Left cardiac atrium (tissue), 4 donors: ENCODE data around the gene JOSD2. TPM values are rescaled to one million over a fixed set of nuclear protein-coding genes. Genes with fewer than 3 reads are reported as not detected.
A peak's percentile ranks its signal among the peaks of the same experiment; 100 is the strongest.
"Not testable (repeated sequence)": the region's sequence is repeated elsewhere in the genome, so short reads cannot be mapped to it uniquely, and the experiment has no call there.

Source experiments
- ATAC-seq, 2 donors: fragments of 200-7000 bp; cut with Tn5 transposase; one replicate each; pipeline ENCODE4 v1.9.1; 2020; ENCODE audit warnings: mild to moderate bottlenecking in 2 of 2, moderate library complexity in 2 of 2
- DNase-seq: peaks from one replicate; pipeline ENCODE4 v3.0.0-alpha.2; 2020
- intact Hi-C, 2 donors: fragments of 100-400 bp; cut with DNase I; formaldehyde crosslinking; loops; one replicate each; pipeline versions ENCODE4 v1.14.1 to v1.15.1; 2022 to 2023
- total RNA-seq, 2 donors: library from RNA; stranded (reverse); fragmentation: NEBNext Ultra II Directional; extraction: Animal tissue kit (Norgen Biotek cat#: 25700); gene quantifications; one replicate each; pipeline ENCODE4 v1.2.1, GENCODE V29; 2021
- donor health status: DM: no; HTN: yes; CAD: no.
- donor health status: DM: no; HTN: yes; CAD: no; lungs with severe emphysema.
- donor health status: DM: yes; HTN: yes; CAD: no.
- donor health status: Dilated cardiomyopathy.

The JOSD2 gene
- total RNA-seq, 2 donors from 2014 or later, result 27.3 to 36.7 TPM

DNA sequence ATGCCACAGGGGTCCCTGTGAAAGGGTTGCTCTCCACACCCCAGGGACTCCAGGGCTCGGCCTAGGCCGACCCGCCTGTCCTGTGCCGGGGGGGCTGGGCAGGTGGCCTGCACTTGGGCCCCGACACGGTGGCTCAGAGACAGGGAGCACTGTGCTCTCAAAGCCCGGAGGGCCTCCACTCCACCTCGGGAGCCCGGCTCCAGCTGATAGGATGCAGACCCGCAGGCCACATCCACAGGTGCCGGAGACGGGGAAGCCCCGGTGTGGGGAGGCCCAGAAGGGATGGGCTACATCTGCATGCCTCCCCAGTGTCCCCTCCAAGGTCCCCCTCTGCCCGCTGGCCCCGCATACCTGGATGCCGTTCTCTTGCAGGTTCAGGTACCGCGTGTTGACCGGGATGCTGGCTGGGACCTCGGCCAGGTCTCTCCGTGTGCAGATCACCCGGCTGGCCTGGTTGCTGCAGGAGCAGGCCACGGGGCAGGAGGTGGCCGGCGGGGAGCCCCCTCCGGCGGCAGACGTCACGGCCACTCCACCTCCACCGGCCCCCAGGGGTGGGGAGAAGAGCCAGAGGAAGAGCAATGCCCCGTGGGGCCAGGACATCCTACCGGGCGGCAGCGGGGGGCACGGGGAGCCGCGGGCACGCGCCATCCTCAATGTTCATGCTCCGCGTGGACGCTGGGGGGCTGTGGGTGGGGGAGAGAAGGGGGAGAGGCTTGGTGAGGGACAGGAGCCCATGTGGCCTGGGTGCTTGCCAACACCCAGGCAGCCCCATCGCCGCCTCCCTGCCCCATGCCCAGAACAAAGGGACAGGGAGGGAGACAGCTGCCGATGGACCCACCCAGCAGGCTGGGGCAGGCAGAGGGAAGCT, 37.4 kb upstream of the JOSD2 start:
- intact Hi-C loops, result no loop called here
- ATAC-seq (no peak), DNase-seq (no peak)

DNA sequence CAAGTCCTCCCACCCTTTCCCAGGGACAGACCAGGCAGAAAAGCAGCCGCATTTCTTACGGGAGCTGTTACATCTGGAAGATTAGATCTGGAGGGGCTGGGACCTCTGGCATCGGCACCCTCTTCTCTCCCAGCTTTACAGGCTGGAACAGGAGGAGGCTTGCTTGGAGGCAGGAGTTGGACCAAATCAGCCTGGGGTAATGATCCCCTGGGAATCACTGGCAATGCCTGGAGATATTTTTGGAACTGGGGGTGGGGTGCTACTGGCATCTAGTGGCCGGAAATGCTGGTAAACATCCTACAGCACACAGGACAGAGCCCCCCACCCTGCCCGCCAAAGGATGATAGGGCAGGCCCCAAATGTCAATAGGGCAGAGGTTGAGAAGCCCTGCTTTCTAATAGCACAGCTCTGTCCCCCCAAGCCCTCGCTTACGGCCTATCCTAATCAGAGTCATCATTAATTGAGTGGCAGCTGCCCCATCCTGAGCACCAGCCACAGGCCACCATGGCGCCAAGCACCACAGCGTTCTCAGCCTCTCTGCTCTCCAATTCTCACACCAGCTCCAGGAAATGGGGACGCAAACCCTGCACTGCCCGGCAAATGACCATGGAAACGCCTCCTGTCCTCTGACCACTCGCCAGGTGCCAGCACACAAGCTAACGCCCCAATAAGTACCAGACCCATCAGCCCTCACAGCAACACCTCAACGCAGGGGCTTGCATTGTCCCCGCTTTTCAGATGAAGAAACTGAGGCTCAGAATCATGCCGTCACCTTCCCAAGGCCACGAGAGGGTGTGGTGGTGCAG, 36.6 kb upstream of the JOSD2 start:
- ATAC-seq, result no peak
- intact Hi-C loops, result no loop called here
- no peak for DNase-seq

DNA sequence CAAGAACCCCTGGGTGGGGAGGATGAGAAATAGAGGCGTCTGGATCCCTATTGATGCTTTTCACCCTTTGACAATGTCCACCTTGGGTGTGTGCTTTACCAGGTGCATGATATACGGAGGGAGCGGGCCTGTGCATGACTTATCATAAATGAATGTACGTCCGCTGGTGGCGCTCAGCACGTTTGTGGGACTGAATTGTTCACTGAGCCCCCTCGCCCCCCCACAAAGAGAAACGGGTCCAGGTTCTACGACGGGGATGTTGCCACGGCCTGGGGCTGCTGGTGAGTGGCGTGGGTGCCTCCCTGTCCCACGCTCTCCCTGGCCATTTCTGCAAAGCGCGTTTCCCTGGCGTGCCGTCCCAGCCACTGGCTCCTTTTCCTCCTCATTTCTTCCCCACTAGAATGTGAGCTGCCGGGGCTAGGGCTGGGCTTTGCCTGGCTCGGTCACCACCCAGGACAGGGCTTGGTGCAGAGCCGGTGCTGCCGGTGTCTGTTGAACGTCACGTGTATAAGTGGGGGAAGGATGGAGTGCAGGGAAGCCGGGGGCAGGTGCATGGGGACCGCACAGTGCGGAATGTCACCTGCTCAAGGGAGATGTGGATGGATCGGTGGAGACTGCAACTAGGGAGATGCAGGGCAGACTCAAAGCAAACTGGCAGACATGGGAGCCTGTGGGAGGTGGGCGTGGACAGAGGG, 35.7 kb upstream of the JOSD2 start:
- DNase-seq (no peak), ATAC-seq (no peak)
- intact Hi-C loops, result no loop called here

DNA sequence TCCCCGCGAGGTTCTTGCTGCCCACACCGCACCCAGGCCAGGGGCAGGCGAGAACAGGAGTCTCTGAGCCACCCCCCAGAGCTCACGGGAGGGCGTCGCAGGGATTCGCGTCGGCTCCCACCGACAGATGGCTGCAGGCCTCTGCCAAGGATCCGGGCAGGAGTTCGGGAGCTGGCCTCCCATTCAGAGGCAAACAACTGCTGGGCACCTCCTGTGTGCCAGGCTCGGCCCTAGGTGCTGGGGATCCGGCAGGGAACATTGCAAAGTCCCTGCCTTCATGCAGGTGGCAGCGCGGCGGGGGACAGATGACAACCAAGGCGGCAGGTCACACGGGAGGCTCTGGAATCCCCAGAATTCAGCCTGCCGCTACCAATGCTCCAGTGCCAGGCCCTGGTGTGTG, 32.0 kb upstream of the JOSD2 start:
- DNase-seq (no peak), ATAC-seq (no peak)
- intact Hi-C loops, result no loop called here

DNA sequence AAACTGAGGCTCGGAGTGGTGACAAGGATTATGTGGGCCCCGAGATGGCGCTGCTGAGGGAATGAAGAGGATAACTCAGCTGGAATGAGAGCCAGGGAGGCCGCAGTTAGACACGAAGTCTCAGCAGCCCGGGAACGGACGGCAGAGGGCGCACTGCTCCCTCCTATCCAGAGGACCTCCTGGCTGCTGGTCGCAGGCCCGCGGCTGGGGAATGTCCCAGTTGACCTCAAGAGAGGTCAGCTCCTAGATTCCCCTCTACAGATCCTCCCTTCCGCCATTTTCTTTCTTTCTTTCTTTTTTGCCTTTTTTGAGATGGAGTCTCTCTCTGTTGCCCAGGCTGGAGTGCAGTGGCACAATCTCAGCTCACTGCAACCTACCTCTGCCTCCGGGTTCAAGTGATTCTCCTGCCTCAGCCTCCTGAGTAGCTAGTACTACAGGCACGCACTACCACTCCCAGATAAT, 26.8 kb upstream of the JOSD2 start:
- intact Hi-C loops, result loop anchor here (2.0 to 10.0 kb wide), 4 partner anchors 100 to 387 kb away; partner anchors contain the start of gene SYT3 (in 1 of the 2)
- ATAC-seq (peak; percentile 72 to 86), DNase-seq (peak; percentile 84)

DNA sequence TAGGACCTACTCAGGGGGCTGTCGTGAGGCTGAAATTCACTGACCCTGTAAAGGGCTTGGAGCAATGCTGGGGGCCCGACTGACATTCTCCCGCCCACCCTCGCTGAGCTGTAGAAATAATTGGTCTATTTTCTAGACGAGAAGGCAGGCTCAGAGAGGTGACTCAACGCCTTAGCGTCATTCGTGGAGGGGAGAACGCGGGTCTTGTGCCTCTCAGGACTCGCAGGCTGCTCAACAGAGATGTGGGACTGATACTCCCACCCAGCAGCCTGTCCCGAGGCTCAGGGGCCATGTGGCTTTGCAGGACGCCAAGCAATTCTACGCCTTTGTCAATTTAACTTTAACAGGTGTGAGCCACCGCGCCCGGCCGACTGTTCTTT, 26.3 kb upstream of the JOSD2 start:
- DNase-seq (no peak), ATAC-seq (no peak)
- intact Hi-C loops, result loop anchor here (2.0 to 10.0 kb wide), 4 partner anchors 100 to 388 kb away; partner anchors contain the start of gene SYT3 (in 1 of the 2)

DNA sequence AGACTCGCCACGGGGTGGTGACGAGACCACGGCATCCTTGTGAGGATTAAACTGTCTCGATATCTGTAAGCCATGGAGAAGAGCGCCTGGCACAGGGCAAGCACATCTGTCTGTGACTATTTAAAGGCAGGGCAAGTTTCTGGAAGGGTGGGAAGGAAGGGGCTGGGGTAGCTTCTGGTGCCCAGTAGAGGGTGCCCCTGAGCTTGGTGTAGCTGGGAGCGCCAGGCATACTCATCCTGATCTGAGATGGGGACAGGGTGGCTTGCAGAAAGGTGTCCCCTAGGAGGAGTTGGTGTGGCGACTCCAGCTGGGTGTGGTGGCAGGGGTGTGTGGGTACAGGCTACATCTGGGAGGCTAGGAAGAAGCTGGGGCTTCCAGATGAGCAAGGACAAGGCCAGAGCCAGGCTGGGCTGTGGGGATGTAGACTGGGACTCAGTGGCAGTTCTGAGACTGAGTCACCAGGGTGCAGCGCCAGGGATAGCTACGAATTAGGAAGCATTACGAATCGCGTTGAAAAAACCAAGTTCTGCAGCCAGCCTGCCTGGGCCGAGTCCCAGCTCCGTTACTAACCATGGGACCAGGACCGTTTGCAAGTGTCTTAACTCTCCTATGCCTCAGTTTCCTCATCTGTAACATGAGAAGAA, 25.8 kb upstream of the JOSD2 start:
- intact Hi-C loops, result loop anchor here (2.0 to 10.0 kb wide), 4 partner anchors 101 to 388 kb away; partner anchors contain the start of gene SYT3 (in 1 of the 2)
- no peak for ATAC-seq
- DNase-seq, result no peak

DNA sequence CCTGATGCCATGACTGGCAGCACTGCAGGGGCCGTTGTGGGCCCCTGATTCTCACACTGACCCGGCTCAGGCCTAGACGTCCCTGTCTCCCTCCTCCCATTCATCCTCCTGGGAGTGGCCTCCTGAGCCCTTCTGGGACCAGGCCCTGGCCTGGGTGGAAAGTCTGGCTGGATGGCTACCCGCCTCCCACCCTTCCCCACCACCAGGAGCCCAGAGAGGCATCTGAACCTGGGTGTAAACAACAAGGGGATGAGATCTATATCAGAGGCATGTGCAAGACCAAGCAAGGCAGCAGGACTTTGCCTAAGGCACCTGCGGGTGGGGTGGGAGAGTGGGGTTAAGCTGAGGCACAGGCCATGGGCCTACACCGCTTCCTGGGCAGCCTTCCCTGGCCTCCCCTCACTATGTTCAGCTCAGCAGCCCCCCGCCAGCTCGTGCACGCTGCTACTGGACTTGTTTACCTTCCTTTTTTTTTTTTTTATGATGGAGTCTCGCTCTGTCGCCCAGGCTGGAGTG, 24.7 kb upstream of the JOSD2 start:
- no peak for DNase-seq
- intact Hi-C loops, result loop anchor here (2.0 to 10.0 kb wide), 4 partner anchors 102 to 389 kb away; partner anchors contain the start of gene SYT3 (in 1 of the 2)
- ATAC-seq, result no peak

DNA sequence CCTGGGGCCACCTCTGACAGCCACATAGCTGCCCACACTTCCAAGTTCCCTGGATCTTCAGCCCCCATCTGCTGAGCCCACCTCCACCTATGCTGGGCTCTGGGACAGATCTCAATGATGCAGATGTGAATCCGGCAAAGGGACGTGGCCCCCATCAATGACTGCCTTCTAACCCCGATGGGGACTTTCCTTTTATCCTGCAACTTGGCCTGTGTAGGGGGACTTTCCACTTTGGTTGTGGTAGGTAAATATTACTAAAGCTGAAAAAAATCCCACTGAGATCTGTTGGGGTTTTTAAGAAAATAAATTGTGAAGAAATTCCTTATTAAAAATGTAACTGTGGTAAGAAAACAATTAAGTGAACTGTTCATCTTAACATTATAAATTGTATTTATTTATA, 23.5 kb upstream of the JOSD2 start:
- intact Hi-C loops, result loop anchor here (10.0 kb wide), 2 partner anchors 250 to 390 kb away; no protein-coding TSS in a partner anchor

DNA sequence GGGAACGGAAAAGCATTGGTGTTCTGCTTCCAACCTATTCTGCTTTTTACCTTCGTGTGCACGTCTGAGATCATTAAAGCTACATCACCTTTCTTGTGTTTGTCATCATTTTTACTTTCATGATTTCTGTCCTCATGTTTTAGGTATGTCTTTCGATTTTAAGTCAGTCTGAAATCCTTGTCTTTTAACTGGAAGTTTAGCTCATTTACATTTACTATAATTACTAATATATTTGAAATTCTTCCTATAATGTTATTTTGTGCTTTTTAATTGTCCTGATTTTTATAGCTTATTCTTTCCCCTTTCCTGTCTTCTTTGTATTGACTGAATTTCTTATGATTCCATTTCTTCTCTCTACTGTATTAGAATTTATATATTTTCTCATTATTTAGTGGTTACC, 22.0 kb upstream of the JOSD2 start:
- ATAC-seq (no peak), DNase-seq (no peak)
- intact Hi-C loops, result loop anchor here (10.0 kb wide), 2 partner anchors 252 to 392 kb away; no protein-coding TSS in a partner anchor

More for the DNA sequence above, 23.5 kb upstream of the JOSD2 start:
- ATAC-seq (no peak), DNase-seq (no peak)

DNA sequence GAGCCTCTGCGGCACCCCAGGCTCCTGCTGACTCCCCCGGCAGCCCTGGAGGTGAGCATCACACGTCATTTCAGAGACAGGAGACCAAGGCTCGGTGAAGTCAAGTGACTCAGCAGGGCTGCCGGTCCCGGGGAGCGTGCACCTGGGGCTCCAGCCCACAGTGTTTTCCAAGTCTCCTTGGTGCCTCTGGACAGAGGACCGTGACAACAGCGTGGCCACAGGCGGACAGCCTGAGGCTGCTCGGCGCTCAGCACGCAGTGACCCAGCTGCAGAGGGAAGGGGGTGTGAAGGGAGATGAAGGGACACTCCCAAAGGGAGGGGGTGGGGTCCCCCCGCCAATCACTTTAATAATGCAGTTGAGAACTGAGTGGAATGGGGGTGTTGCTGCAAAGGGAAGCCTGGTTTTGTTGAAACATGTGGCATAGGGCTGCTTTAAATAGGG, 20.2 kb upstream of the JOSD2 start:
- intact Hi-C loops, result loop anchor here (10.0 kb wide), 2 partner anchors 254 to 394 kb away; no protein-coding TSS in a partner anchor
- DNase-seq (no peak), ATAC-seq (no peak)

DNA sequence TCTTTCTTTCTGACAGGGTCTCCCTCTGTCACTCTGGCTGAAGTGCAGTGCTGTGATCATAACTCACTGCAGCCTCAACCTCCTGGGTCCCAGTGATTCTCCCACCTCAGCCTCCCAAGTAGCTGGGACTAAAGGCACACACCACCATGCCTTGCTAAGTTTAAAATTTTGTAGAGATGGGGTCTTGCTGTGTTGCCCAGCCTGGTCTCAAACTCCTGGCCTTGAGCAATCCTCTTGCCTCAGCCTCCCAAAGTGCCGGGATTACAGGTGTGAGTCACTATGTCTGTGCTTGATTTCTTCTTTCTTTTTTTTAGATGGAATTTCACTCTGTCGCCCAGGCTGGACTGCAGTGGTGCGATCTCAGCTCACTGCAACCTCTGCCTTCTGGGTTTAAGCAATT, 17.1 kb upstream of the JOSD2 start:
- DNase-seq, intact Hi-C loops, ATAC-seq: not testable (repeated sequence)

DNA sequence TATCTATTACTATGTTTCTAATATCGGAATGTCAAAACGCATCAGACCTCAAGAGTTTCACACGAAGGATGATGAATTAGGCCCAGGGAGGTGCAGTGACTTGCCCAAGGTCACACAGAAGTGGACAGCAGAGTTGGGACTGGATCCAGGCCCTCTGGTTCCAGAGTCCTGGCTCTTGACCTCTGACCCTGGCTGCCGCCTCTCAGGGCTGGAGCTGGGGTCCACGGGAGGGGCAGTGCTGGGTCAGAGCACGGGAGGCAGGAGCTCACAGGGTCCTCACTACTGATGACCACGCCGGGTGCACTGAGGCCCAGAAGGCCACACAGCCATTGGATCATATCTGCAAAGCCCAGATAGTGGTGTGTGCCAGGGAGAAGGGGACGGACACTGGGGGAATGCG, 11.9 kb upstream of the JOSD2 start:
- intact Hi-C loops, result no loop called here
- DNase-seq (no peak), ATAC-seq (no peak)

DNA sequence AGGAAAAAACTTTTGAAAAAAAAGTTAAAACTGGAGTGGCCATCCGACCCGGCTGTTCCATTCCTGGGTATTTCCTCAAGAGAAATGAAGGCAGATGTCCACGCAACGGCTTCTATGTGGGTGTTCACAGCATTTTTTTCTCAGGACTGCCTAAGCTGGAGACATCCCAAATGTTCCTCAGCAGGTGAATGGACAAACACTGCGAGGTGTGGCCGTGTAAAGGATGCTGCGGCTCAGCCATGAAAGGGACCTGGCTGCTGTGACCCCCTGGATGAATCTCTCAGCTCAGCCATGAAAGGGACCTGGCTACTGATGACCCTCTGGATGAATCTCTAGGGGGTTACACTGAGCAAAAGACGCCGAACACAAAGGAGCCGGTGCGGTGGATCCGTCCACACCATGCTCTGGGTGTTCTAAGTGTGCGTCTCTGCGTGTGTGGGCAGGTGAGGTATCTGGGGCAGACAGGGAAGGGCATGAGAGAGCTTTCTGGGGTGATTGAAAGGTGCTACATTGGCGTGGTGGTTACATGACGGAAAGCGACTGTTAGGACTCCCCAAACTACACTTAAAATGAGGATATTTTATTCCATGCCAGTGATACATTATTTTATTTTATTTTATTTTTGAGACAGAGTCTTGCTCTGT, 10.0 kb upstream of the JOSD2 start:
- no peak for DNase-seq
- intact Hi-C loops, result no loop called here

DNA sequence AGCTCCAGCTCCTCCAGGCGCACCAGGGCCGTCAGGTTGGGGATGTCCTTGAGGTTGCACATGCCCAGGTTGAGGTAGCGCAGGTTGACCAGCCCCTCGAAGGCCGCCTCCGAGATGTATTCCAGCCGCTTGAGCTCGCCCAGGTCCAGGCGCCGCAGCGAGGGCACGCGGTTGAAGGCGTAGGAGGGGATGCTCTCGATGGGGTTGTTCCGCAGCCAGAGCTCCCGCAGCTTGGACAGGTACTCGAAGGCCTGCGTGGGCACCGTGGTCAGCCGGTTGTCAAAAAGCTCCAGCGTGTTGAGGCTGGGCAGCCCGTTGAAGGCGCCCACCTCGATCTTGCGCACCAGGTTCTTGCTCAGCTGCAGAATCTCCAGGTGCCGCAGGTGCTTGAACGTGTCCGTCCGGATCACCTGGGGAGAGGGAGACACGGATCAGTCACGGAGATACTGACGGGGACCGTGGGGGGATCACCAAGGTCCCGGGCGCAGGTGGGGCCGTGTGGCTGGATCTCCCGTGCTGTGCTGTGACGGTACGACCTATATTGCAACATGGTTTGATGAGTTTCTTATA, 8.1 kb upstream of the JOSD2 start:
- intact Hi-C loops, result no loop called here
- ATAC-seq (no peak), DNase-seq (no peak)

More for the DNA sequence above, 10.0 kb upstream of the JOSD2 start:
- no peak for ATAC-seq

DNA sequence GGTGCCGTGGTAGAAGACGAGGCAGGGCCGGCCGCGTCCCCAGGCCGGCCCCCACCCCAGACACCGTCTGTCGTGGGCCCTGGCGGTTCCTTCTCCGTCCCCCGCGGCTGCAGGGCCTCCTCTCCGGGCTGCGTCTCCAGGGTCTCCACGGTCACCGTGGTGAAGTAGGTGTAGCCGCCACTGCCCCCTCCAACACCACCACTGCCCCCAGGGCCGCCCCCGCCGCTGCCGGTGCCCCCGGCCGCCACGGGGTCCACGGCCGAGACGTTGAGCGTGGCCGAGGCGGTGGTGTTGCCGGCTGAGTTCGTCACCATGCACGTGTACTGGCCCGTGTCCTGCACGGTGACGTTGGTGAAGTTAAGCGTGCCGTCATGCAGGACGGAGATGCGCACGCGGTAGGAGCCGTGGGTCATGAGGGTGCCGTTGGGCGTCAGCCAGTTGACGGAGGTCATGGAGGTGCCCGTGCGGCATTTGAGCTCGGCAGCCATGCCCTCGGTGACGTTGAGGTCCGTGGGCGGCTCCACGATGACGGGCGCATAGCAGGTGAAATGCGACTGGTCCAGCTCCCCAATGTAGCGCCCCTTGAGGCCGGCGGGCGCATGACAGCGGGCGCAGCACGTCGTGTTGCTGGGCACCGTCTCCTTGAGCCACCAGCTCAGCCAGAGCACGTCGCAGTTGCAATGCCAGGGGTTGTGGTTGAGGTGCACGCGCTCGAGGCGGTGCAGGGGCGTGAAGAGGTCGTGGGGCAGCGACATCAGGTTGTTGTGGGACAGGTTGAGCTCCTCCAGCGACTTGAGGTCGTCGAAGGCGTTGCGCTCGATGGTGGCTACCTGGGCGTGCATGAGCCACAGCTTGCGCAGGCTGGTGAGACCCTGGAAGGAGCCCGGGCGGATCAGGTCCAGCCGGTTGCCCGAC, 7.4 kb upstream of the JOSD2 start:
- intact Hi-C loops, result no loop called here
- ATAC-seq, result no peak
- DNase-seq, result no peak

DNA sequence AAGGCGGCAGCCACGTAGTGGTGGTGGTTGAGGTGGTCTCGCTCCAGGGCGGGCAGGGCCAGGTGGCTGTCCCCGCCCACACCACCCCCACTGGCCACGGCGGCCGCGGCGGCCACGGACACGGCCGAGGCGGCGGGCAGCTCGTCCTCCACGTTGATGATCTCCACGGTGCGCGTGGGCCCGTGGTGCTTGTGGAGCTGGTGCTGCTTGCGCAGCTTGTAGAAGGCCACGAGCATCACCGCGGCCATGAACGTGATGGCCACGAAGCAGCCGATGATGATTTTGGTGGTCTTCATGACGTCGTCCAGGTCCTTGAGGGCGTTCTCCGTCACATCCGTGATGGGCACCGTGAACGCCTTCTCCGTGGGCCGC, 6.7 kb upstream of the JOSD2 start:
- DNase-seq, result no peak
- intact Hi-C loops, result no loop called here
- ATAC-seq, result no peak
